MM.1S (cell line): ENCODE measurements around the gene DAZAP1.

ENCODE experiments used
- CTCF ChIP-seq: fragments of 300-600 bp; sonication (generic); IDR thresholded peaks from 2 replicates; pipeline ENCODE4 v1.5.1; 2016; ENCODE audit warnings: antibody characterized with exemption, low read length, mixed read lengths
- EZH2 ChIP-seq: fragments of 300-600 bp; sonication (generic); optimal IDR thresholded peaks from 2 replicates; pipeline ENCODE3; 2017; ENCODE audit warnings: low read depth, mild to moderate bottlenecking, antibody characterized with exemption, low read length, mixed read lengths

- TF ChIP-seq CTCF: no peak
- TF ChIP-seq EZH2: no peak
These were observed 65.1 kb downstream of the DAZAP1 start for GRCh38 chr19:1472231-1473084.
